Keratinocyte (primary cell): ENCODE results near the gene FRMD1. TPM values are rescaled to one million over a fixed set of nuclear protein-coding genes. Genes with fewer than 3 reads are reported as not detected.

Experiments used
- DNase-seq: peaks from one replicate; pipeline ENCODE4 v3.0.0-alpha.2; 2011; ENCODE audit warnings: low read depth, missing footprints, low spot score
- FAIRE-seq: peaks from 2 replicates; lab custom pipeline; 2011; peaks lifted over from hg19 to GRCh38; lab: Jason Lieb, UNC
- H2AFZ ChIP-seq: 2 replicates; pipeline ENCODE4 v1.6.0; 2012; ENCODE audit warnings: low read length, control low read depth, inconsistent platforms; ENCODE audit not compliant: control insufficient read depth
- H3K27ac ChIP-seq: 2 replicates; pipeline ENCODE4 v1.5.1; 2011; ENCODE audit warnings: low read length; ENCODE audit not compliant: control insufficient read depth, insufficient read depth
- H3K27me3 ChIP-seq: 3 replicates; pipeline ENCODE4 v1.6.0; 2011; ENCODE audit warnings: low read length; ENCODE audit not compliant: control insufficient read depth, insufficient read depth; ENCODE audit errors: extremely low read depth
- H3K36me3 ChIP-seq, 2 experiments: 2 replicates in 1 of 2; 3 replicates in 1 of 2; pipeline ENCODE4 v1.5.1; 2011; ENCODE audit warnings: low read length in 2 of 2, mild to moderate bottlenecking in 1 of 2; ENCODE audit not compliant: control insufficient read depth in 2 of 2, insufficient read depth in 2 of 2; ENCODE audit errors: extremely low read depth in 1 of 2
- H3K4me1 ChIP-seq: 3 replicates; pipeline ENCODE4 v1.5.1; 2011; ENCODE audit warnings: low read length; ENCODE audit not compliant: control insufficient read depth, insufficient read depth; ENCODE audit errors: extremely low read depth
- H3K4me2 ChIP-seq: 3 replicates; pipeline ENCODE4 v1.6.0; 2011; ENCODE audit warnings: low read depth, low read length; ENCODE audit not compliant: control insufficient read depth, insufficient read depth; ENCODE audit errors: extremely low read depth
- H3K4me3 ChIP-seq, 3 experiments: fragments of 200-600 bp in 1 of 3; sonication (generic) in 1 of 3; 2 replicates in 2 of 3; 3 replicates in 1 of 3; pipeline ENCODE4 v1.5.1; 2011 to 2016; ENCODE audit warnings: low read length in 3 of 3, mild to moderate bottlenecking in 3 of 3, control low read depth in 2 of 3, inconsistent platforms in 1 of 3, low read depth in 1 of 3, mixed read lengths in 1 of 3, mixed run types in 1 of 3, moderate library complexity in 1 of 3; ENCODE audit not compliant: control insufficient read depth in 2 of 3, insufficient read depth in 2 of 3; ENCODE audit errors: extremely low read depth in 1 of 3
- H3K79me2 ChIP-seq: 2 replicates; pipeline ENCODE4 v1.6.0; 2012; ENCODE audit warnings: low read length; ENCODE audit not compliant: control insufficient read depth, insufficient read depth
- H3K9ac ChIP-seq: 3 replicates; pipeline ENCODE4 v1.6.0; 2011; ENCODE audit warnings: low read length; ENCODE audit not compliant: control insufficient read depth, insufficient read depth; ENCODE audit errors: extremely low read depth
- H3K9me1 ChIP-seq: 3 replicates; pipeline ENCODE4 v1.6.0; 2011; ENCODE audit warnings: low read length; ENCODE audit not compliant: control insufficient read depth, insufficient read depth; ENCODE audit errors: extremely low read depth
- H3K9me3 ChIP-seq: 2 replicates; pipeline ENCODE4 v1.5.1; 2012; ENCODE audit warnings: low read depth, low read length; ENCODE audit not compliant: control insufficient read depth
- H4K20me1 ChIP-seq: 3 replicates; pipeline ENCODE4 v1.6.0; 2011; ENCODE audit warnings: low read length; ENCODE audit not compliant: control insufficient read depth, insufficient read depth; ENCODE audit errors: extremely low read depth
- CTCF ChIP-seq, 3 experiments: IDR thresholded peaks in 1 of 3; conservative IDR thresholded peaks in 1 of 3; optimal IDR thresholded peaks in 1 of 3; 2 replicates in 2 of 3; 3 replicates in 1 of 3; pipeline versions ENCODE3 to v1.5.1; 2011; ENCODE audit warnings: low read length in 3 of 3, mild to moderate bottlenecking in 3 of 3, moderate library complexity in 2 of 3, control low read depth in 1 of 3, inconsistent platforms in 1 of 3; ENCODE audit not compliant: insufficient read depth in 2 of 3; ENCODE audit errors: extremely low read depth in 1 of 3
- EZH2 ChIP-seq: IDR thresholded peaks from one replicate; pipeline ENCODE4 v1.6.1; 2012; ENCODE audit warnings: inconsistent platforms, mild to moderate bottlenecking, low read length, moderate library complexity
- dilution Hi-C: fragments of 300-500 bp; cut with MboI; formaldehyde crosslinking; loops from one replicate; pipeline ENCODE4 v1.7.0; 2020; ENCODE audit warnings: low sequenced_read_pairs; ENCODE audit not compliant: extremely low pct_ligation_motif_present
- polyA plus RNA-seq, 5 experiments: library from polyadenylated mRNA; depleted of rRNA in 3 of 5; stranded (reverse) in 3 of 5; stranded (forward) in 1 of 5; unstranded in 1 of 5; fragments of >200 nt; gene quantifications; 1 replicate in 1 of 5; 2 replicates in 3 of 5; 3 replicates in 1 of 5; pipeline versions ENCODE4 v1.2.1 to v1.2.3, GENCODE V29; 2011 to 2012; ENCODE audit warnings: missing spikeins in 2 of 5, low read depth in 1 of 5, low replicate concordance in 1 of 5

Gene FRMD1
- polyA plus RNA-seq, 1 donor (not counting 4 experiments of a cell fraction or from before 2014, with no cell fraction given): not detected

- H3K27ac ChIP-seq: no peak overlapping the region
- DNase-seq (no peak), FAIRE-seq (no peak)
- H3K36me3 ChIP-seq: no peaks in the 10 kb centered on the region
- H3K9ac ChIP-seq: no peak overlapping the region
- H4K20me1 ChIP-seq: no peaks in the 10 kb centered on the region
- H3K9me1 ChIP-seq: no peaks in the 10 kb centered on the region
- peaks cover 5% of the 10 kb centered on the region for H3K27me3 ChIP-seq
- no peak overlapping the region for H3K4me3 ChIP-seq
- TF ChIP-seq EZH2 (no peak), CTCF (optimal IDR thresholded peaks at IDR 0.05 in 1 of 3, IDR thresholded peaks at IDR 0.05 in 1 of 3, conservative IDR thresholded peaks at IDR 0.05 in 1 of 3; ENCODE audit: extremely low read depth in 1 of 3, insufficient read depth in 2 of 3, low read length in 3 of 3) (no peak)
- H3K4me2 ChIP-seq: no peak overlapping the region
- H3K79me2 ChIP-seq: no peaks in the 10 kb centered on the region
- no peak overlapping the region for H2AFZ ChIP-seq
- no peaks in the 10 kb centered on the region for H3K4me1 ChIP-seq
- dilution Hi-C loops: no loop called here
- no peaks in the 10 kb centered on the region for H3K9me3 ChIP-seq
These were observed 50.8 kb downstream of the FRMD1 start for GRCh38 chr6:168028181-168028580.

GRCh38 chr6:168027521-168027920, 51.5 kb downstream of the FRMD1 start:
- FAIRE-seq: no peak
- no peaks in the 10 kb centered on the region for H3K36me3 ChIP-seq
- no peaks in the 10 kb centered on the region for H3K4me1 ChIP-seq
- dilution Hi-C loops: no loop called here
- H3K9ac ChIP-seq: no peak overlapping the region
- H4K20me1 ChIP-seq: no peaks in the 10 kb centered on the region
- H3K27ac ChIP-seq: no peak overlapping the region
- no peaks in the 10 kb centered on the region for H3K79me2 ChIP-seq
- no peak overlapping the region for H2AFZ ChIP-seq
- DNase-seq: no peak
- no peak overlapping the region for H3K4me3 ChIP-seq
- TF ChIP-seq CTCF (optimal IDR thresholded peaks at IDR 0.05 in 1 of 3, IDR thresholded peaks at IDR 0.05 in 1 of 3, conservative IDR thresholded peaks at IDR 0.05 in 1 of 3; ENCODE audit: extremely low read depth in 1 of 3, insufficient read depth in 2 of 3, low read length in 3 of 3) (no peak), EZH2 (no peak)
- H3K27me3 ChIP-seq: peaks cover 9% of the 10 kb centered on the region
- H3K9me3 ChIP-seq: no peaks in the 10 kb centered on the region
- H3K9me1 ChIP-seq: no peaks in the 10 kb centered on the region
- no peak overlapping the region for H3K4me2 ChIP-seq
